Measurements from ENCODE around the gene NFE2L1.
"Not testable (repeated sequence)": the region's sequence is repeated elsewhere in the genome, so short reads cannot be mapped to it uniquely, and the experiment has no call there.

Gene NFE2L1

DNA sequence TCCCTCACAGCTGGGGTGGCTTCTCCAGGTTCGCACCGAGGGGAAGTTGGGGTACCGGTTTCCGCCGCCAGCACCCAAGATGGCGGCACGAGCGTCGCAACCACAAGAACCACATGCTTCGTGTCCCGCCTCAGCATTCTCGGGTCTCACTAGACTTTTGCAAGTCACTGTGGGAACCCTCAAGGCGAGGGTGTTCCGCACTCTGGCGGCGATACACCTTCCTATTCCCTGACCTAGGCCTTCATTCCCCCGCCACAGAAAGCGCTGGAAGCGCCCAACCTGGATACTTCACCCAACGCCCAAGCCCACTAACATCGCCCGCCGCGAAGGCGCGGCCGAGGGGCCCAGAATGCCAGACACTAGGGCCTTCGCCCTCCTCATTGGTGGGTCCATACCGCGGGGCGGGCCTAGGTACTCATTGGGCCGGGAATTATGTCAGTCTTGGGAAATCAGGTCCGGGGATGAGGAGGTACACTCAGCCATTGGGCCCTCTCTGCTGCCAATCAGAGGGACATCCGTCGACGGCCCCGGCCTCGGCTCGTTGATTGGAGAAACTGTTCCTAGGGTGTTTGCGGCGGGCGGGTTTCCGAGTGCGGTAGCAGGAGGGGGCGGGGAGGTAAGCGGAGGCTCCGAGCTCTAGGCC is at the start of gene NFE2L1:
NFE2L1 (plus strand) TSS at position 619 of the 643 bp plus-strand sequence. CDS start 2,760 bp downstream, outside the sequence.
- peak; percentile 99 for DNase-seq (ENCODE audit: low read depth, low spot score)

DNA sequence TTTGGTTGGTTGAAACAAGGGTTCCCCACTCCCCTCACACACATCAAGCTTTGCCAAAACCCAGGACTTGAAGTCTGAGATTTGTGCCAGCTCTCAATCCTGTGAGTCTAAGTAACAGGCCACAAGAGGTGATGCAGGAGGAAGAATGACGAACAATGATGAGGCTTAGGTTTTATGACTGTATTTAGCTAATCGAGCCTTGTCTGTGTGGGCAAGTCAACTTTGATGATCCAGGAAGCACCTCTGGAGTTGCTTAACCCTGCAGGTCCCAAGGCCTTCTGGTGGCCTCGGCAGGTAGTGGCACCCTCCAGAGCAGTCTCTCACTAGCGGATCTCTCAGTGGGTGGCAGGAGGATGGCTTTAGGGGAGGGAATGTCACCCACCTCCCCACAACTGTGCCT is 48.6 kb upstream of the NFE2L1 start:
- DNase-seq (ENCODE audit: low read depth, low spot score): no peak

GRCh38 chr17:48001197-48001596 is 47.0 kb upstream of the NFE2L1 start:
- DNase-seq (ENCODE audit: low read depth, low spot score): no peak

DNA sequence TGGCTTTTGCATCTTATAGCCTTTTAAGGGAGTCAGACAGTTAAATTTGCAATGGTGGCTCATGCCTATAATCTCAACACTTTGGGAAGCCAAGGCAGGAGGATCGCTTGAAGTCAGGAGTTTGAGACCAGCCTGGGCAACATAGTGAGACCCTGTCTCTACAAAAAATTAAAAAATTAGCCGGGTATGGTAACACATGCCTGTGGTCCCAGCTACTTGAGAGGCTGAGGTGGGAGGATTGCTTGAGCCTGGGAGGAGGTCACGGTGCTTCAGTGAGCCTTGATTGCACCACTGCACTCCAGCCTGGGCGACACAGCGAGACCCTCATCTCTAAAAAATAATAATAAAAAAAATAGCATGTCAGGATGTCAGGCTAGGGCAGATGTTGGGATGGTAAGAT is 46.5 kb upstream of the NFE2L1 start:
- DNase-seq (ENCODE audit: low read depth, low spot score): not testable (repeated sequence)

- no peak for DNase-seq (ENCODE audit: low read depth, low spot score)
Observed at GRCh38 chr17:48002266-48002915, 45.8 kb upstream of the NFE2L1 start.

- no peak for DNase-seq (ENCODE audit: low read depth, low spot score)
Observed at GRCh38 chr17:48002916-48003416, 45.2 kb upstream of the NFE2L1 start.

DNA sequence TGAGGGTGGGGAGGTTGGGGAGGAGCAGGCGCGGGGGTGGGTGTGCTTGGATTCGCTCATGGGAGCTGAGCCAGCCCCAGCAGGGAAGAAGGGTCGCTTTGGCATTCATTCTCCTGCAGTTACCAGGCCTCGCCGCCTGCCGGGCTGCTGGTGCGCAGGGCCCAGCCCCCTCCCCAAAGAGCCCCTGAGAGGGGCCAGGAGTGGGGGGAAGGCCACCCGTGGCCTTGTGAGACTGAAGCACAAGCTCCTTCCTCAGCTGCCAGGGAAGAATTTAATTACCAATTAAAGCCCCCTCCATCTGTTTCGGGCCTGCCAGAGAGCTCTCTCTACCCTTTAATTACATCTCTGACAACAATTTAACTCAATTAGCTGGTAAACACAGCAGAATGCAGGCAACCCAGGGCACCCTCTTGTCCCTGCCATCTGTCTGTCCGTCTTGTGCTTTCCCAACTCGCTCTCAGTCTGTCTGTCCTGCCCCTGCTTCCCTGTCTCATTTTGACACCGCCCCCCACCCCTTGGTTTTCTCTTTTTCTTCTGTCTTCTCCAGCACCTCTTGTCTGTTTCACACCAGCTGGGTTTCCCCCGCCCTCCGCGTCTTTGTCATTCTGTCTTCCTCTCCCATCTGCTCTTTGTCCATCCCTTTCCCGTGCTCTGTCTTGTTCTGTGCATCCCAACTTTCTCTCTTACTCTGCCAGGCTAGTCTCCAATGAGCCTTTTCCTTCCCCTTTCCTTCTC is 44.6 kb upstream of the NFE2L1 start:
- DNase-seq (ENCODE audit: low read depth, low spot score): no peak

DNA sequence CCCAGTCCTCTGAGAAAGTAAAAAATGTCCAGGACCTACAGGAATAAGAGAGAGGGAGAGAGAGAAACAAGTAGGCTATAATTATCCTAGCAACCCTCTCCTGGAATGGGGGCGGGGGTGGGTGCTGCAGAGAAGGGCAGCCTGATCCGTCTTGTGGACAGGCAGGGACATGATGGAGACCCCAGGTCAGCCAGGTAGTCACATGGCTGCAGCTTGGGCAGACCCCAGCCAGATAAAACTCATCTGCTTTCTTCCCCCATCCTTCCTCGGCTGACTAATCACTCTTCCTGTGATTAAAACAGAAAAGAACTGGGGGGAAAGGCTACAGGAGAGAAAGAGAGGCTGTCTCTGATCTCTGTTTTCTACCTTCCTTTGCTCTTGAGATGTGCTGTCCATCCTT is 43.2 kb upstream of the NFE2L1 start:
- no peak for DNase-seq (ENCODE audit: low read depth, low spot score)

DNA sequence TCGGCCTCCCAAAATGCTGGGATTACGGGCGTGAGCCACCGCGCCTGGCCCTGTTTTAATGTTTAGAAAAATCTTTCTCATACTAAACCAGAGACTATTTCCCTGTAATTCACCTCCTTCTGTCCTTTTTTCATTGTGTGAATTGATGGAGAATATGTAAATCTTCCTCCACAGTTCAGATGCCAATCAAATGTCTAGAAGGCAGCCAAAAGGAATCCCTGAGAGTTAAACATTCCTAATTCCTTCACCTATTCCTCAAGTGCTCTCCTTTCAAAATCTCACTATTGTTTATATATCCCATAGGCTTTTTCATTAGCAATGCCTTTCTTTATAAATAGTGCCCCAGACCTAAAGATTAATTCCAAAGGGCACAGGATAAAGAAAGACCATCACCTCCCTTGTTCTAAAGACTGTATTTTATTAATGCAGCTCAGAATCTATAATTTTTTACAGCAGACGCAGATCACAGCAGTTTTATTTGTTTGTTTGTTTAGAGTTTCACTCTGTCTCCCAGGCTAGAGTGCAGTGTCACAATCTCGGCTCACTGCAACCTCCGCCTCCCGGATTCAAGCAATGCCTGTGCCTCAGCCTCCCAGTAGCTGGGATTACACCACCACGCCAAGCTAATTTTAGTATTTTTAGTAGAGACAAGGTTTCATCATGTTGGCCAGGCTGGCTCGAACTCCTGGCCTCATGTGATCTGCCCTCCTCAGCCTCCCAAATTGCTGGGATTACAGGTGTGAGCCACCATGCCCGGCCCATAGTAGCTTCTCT is 41.0 kb upstream of the NFE2L1 start:
- DNase-seq (ENCODE audit: low read depth, low spot score): no peak

- no peak for DNase-seq (ENCODE audit: low read depth, low spot score)
Observed at GRCh38 chr17:48010193-48010592, 38.0 kb upstream of the NFE2L1 start.

- no peak for DNase-seq (ENCODE audit: low read depth, low spot score)
Observed at GRCh38 chr17:48011405-48012150, 36.6 kb upstream of the NFE2L1 start.

DNA sequence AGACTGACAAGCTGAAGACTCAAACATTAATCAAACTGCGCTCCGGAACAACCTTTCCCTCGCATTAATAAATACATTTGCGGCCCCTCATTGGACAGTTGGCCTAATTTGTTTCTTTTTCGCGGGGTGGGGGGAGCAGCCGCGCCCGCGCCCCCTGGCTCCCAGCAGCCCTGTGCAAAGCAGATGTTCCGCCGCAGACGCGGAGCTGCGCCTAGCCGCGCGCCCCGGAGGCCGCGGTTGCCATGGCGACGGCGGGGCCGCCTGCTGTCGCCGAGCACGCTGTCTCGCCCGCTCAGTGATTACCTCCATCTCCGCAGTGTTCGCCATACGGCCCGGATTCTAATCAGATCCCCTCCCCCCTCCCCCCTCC is 36.0 kb upstream of the NFE2L1 start:
- no peak for DNase-seq (ENCODE audit: low read depth, low spot score)

DNA sequence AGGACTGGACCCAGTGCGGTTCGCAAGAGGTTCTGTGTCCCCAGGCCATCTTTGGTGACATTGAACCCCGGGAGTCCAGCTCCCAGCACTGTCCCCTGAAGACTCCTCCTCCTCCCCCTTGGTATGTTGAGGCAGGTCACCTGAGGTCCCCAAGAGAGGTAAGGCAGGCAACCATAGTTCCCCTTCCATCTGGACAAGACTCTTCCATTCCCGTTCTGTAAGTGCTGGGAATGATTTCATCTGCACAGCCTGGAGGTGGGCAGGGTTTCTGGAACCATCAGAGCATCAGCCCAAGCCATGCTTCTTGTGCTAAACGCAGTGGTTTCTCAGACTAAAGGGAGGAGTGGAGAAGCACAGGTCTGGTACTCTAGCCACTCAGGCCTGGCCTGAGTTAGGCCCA is 35.5 kb upstream of the NFE2L1 start:
- DNase-seq (ENCODE audit: low read depth, low spot score): no peak

- no peak for DNase-seq (ENCODE audit: low read depth, low spot score)
Observed at GRCh38 chr17:48013876-48014594, 34.1 kb upstream of the NFE2L1 start.

DNA sequence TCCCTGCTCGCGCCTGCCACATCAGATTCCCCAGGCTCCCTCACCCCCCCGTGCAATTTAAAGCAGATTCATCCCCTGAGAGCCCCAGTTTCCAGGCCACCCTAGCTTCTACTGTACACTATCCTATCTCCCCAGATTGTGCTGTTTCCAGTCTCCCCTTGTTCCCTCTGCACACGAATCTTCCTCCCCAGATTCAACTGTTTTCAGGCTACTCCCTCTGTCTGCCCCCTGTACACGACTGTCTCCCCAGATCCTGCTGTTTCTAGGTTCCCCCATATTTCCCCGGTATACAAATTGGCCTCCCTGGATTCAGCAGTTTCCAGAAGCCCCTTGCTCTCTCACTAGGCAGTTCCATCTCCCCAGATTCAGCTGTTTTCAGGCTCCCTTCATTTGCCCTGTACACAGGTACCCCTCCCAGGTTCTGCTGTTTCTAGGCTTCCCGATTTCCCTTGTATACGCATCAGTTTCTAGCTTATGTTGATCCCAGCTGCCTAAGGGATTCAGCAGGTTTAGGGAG is 33.5 kb upstream of the NFE2L1 start:
- no peak for DNase-seq (ENCODE audit: low read depth, low spot score)

DNA sequence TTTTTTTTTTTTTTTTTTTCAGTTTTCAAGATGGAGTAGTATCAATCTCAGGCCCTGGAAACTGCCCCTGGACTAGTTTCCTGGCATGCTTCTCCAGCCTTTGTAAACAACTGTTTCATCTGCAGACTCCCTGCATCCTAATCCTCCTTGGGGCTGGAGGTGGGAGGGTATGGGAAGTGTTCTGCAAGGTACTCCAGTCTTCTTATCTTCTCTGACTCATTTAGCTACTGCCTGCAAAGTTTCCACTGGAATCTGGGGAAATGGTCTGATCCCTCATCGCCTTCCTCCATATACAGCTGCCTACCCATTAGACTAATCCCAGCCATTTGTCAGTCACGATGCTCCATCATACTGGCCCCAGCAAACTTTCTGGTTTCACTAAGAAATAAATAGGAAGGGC is 32.0 kb upstream of the NFE2L1 start:
- DNase-seq (ENCODE audit: low read depth, low spot score): no peak

DNA sequence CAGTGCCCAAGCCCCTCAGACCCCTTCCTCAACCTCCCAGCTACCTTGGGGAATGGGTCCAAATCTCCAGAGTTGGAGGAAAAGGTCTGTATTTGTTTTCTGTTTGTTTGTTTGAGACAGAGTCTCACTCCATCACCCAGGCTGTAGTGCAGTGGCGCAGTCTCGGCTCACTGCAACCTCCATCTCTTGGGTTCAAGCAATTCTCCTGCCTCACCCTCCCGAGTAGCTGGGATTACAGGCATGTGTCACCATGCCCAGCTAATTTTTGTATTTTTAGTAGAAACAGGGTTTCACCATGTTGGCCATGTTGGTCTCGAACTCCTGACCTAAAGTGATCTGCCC is 30.4 kb upstream of the NFE2L1 start:
- DNase-seq (ENCODE audit: low read depth, low spot score): not testable (repeated sequence)

- no peak for DNase-seq (ENCODE audit: low read depth, low spot score)
Observed at GRCh38 chr17:48021934-48022333, 26.2 kb upstream of the NFE2L1 start.

DNA sequence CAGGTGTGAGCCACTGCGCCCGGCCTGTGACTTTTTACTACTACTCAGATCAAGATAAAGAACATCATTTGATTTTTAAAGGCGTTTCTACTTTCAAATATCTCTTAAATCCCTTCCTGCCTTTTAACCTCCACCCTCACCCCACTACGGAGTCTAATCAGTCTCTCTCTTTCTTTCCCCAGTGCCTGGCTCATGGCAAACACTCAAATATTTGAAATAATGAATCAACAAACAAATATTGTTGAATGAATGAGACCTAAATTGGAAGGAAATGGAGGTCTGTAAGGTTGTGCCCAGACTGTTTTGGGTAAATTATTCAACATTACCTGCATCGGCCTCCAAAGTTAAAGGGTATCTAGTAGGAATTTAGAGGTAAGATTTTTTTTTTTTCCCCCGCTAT is 25.3 kb upstream of the NFE2L1 start:
- DNase-seq (ENCODE audit: low read depth, low spot score): no peak

GRCh38 chr17:48023400-48024148 is 24.6 kb upstream of the NFE2L1 start:
- DNase-seq (ENCODE audit: low read depth, low spot score): no peak

Measured in iPS DF 19.7 (cell line).